HCT116 (cell line): ENCODE results near the gene TMIGD2. TPM values are rescaled to one million over a fixed set of nuclear protein-coding genes. Genes with fewer than 3 reads are reported as not detected.

Source experiments
- ATAC-seq: fragments of 200-7000 bp; cut with Tn5 transposase; 2 replicates; pipeline ENCODE4 v1.9.1; 2020; ENCODE audit warnings: mild to moderate bottlenecking, moderate library complexity
- BruUV-seq: library from RNA; stranded (reverse); fragments of 400-500 nt; replicated peaks from 2 replicates; lab custom pipeline; 2021; lab: Mats Ljungman, UMichigan
- CTCF ChIA-PET: fragments of 300-600 bp; sonication (Branson Sonifier 250); formaldehyde crosslinking; loops from one replicate; lab custom pipeline; 2021; ENCODE audit warnings: antibody characterized with exemption; lab: Charles Lee
- POLR2A ChIA-PET: fragments of 300-600, 350-600 bp; sonication (Branson Sonifier 250); formaldehyde crosslinking; loops from one replicate; lab custom pipeline; 2021; ENCODE audit warnings: antibody characterized with exemption; lab: Charles Lee
- RAD21 ChIA-PET, 2 experiments: fragments of 300-600 bp; sonication (Branson Sonifier 250); formaldehyde crosslinking; loops; one replicate each; lab custom pipeline; 2023; ENCODE audit warnings: low total read pairs in 2 of 2; ENCODE audit not compliant: uncharacterized antibody in 2 of 2, unreplicated experiment in 2 of 2, low non-redundant PET in 1 of 2; lab: Charles Lee
- DNase-seq: peaks from one replicate; pipeline ENCODE4 v3.0.0-alpha.2; 2010; ENCODE audit warnings: low read depth, low spot score
- H2AFZ ChIP-seq: fragments of 200-600 bp; shearing (Covaris generic), sonication (generic); 2 replicates; pipeline ENCODE4 v1.6.1; 2017; ENCODE audit warnings: low read depth, mixed run types, mixed read lengths, antibody characterized with exemption, low read length; ENCODE audit not compliant: poor library complexity, severe bottlenecking
- H3K27ac ChIP-seq: 2 replicates; pipeline ENCODE4 v1.5.1; 2012; ENCODE audit warnings: low read depth, low read length
- H3K27me3 ChIP-seq: fragments of 200-600 bp; sonication (generic); 2 replicates; pipeline ENCODE4 v1.6.1; 2016; ENCODE audit warnings: mixed run types, low read length, mixed read lengths; ENCODE audit not compliant: insufficient read depth
- H3K36me3 ChIP-seq, 2 experiments: fragments of 200-500 bp in 1 of 2; fragments of 200-600 bp in 1 of 2; sonication (Bioruptor generic) in 1 of 2; sonication (generic) in 1 of 2; 2 replicates each; pipeline versions ENCODE4 v1.5.1 to v1.6.1; 2014 to 2016; ENCODE audit warnings: low read length in 2 of 2, inconsistent platforms in 1 of 2, mixed read lengths in 1 of 2, mixed run types in 1 of 2; ENCODE audit not compliant: insufficient read depth in 2 of 2, control insufficient read depth in 1 of 2
- H3K4me1 ChIP-seq, 2 experiments: fragments of 200-600 bp in 1 of 2; sonication (generic) in 1 of 2; 2 replicates each; pipeline versions ENCODE4 v1.5.1 to v1.6.1; 2012 to 2017; ENCODE audit warnings: low read length in 2 of 2, inconsistent platforms in 1 of 2, mild to moderate bottlenecking in 1 of 2, mixed read lengths in 1 of 2, mixed run types in 1 of 2, moderate library complexity in 1 of 2; ENCODE audit not compliant: insufficient read depth in 2 of 2, control insufficient read depth in 1 of 2
- H3K4me2 ChIP-seq: fragments of 200-600 bp; sonication (generic); 2 replicates; pipeline ENCODE4 v1.6.1; 2017; ENCODE audit warnings: mixed run types, low read length, mixed read lengths
- H3K4me3 ChIP-seq, 2 experiments: fragments of 200-600 bp in 1 of 2; sonication (generic) in 1 of 2; replicated peaks in 1 of 2; 2 replicates each; pipeline ENCODE4 v1.5.1; 2011 to 2016; ENCODE audit warnings: low read length in 2 of 2, control low read depth in 1 of 2, low read depth in 1 of 2, mild to moderate bottlenecking in 1 of 2, mixed read lengths in 1 of 2, mixed run types in 1 of 2
- H3K79me2 ChIP-seq: fragments of 200-600 bp; sonication (generic); 2 replicates; pipeline ENCODE4 v1.6.1; 2017; ENCODE audit warnings: mild to moderate bottlenecking, mixed run types, low read length, moderate library complexity, mixed read lengths; ENCODE audit not compliant: insufficient read depth
- H3K9ac ChIP-seq: fragments of 200-600 bp; sonication (generic); 2 replicates; pipeline ENCODE4 v1.6.1; 2016; ENCODE audit warnings: low read length, mixed read lengths
- H3K9me2 ChIP-seq: fragments of 200-600 bp; sonication (generic), shearing (Covaris generic); 2 replicates; pipeline ENCODE4 v1.6.1; 2017; ENCODE audit warnings: mixed run types, mild to moderate bottlenecking, moderate library complexity; ENCODE audit not compliant: insufficient read depth
- H3K9me3 ChIP-seq, 2 experiments: fragments of 200-500 bp in 1 of 2; fragments of 200-600 bp in 1 of 2; sonication (Bioruptor generic) in 1 of 2; sonication (generic) in 1 of 2; 2 replicates each; pipeline ENCODE4 v1.6.1; 2014 to 2017; ENCODE audit warnings: low read length in 2 of 2, mixed read lengths in 2 of 2, inconsistent platforms in 1 of 2, low read depth in 1 of 2, mild to moderate bottlenecking in 1 of 2, mixed run types in 1 of 2, moderate library complexity in 1 of 2; ENCODE audit not compliant: control insufficient read depth in 1 of 2, insufficient read depth in 1 of 2
- H4K20me1 ChIP-seq: fragments of 200-600 bp; sonication (generic), shearing (Covaris generic); 2 replicates; pipeline ENCODE4 v1.6.1; 2017; ENCODE audit warnings: mixed run types, mild to moderate bottlenecking, moderate library complexity; ENCODE audit not compliant: insufficient read depth
- CEBPB ChIP-seq: IDR thresholded peaks from 2 replicates; pipeline ENCODE4 v1.6.1; 2012; ENCODE audit warnings: low read depth
- EZH2phosphoT487 ChIP-seq: fragments of 200-600 bp; IDR thresholded peaks from 2 replicates; pipeline ENCODE4 v1.6.1; 2018; ENCODE audit warnings: antibody characterized with exemption, borderline replicate concordance
- JUND ChIP-seq: IDR thresholded peaks from 2 replicates; pipeline ENCODE4 v1.6.1; 2012
- POLR2A ChIP-seq: IDR thresholded peaks from 2 replicates; pipeline ENCODE4 v1.7.0; 2011; ENCODE audit warnings: borderline replicate concordance; ENCODE audit not compliant: insufficient read depth, insufficient read length; ENCODE audit errors: extremely low read depth
- POLR2AphosphoS5 ChIP-seq: IDR thresholded peaks from 2 replicates; pipeline ENCODE4 v1.6.1; 2011; ENCODE audit warnings: mild to moderate bottlenecking, low read depth, low read length, moderate library complexity
- RAD21 ChIP-seq: IDR thresholded peaks from 2 replicates; pipeline ENCODE4 v1.6.1; 2012; ENCODE audit warnings: low read depth, mild to moderate bottlenecking
- SIN3A ChIP-seq: IDR thresholded peaks from 2 replicates; pipeline ENCODE4 v1.6.1; 2012; ENCODE audit warnings: low read depth
- SP1 ChIP-seq: IDR thresholded peaks from 2 replicates; pipeline ENCODE4 v1.6.1; 2012; ENCODE audit warnings: low read depth
- SRF ChIP-seq: IDR thresholded peaks from 2 replicates; pipeline ENCODE4 v1.6.1; 2012; ENCODE audit warnings: low read depth
- TCF7L2 ChIP-seq: IDR thresholded peaks from 2 replicates; pipeline ENCODE4 v1.7.0; 2011; ENCODE audit warnings: borderline replicate concordance, inconsistent platforms; ENCODE audit not compliant: insufficient read depth, insufficient read length; ENCODE audit errors: extremely low read depth
- ZFX ChIP-seq: fragments of 450-650 bp; IDR thresholded peaks from 2 replicates; pipeline ENCODE4 v1.6.1; 2017
- ZNF274 ChIP-seq: fragments of 200-500 bp; sonication (Bioruptor generic); IDR thresholded peaks from 2 replicates; pipeline ENCODE4 v1.6.1; 2014; ENCODE audit warnings: mild to moderate bottlenecking, low read depth, low read length, inconsistent platforms
- intact Hi-C: fragments of 100-400 bp; cut with micrococcal nuclease; formaldehyde crosslinking; loops from 2 replicates; pipeline ENCODE4 v1.10.0; 2022
- total RNA-seq: library from RNA; stranded (reverse); gene quantifications from one replicate; pipeline ENCODE4 v1.2.1, GENCODE V29; 2021; ENCODE audit not compliant: unreplicated experiment
- TF ChIP-seq, protein P1 (sequence below): IDR thresholded peaks from 2 replicates; pipeline ENCODE4 v1.6.1; 2012
- TF ChIP-seq, protein P2 (sequence below): IDR thresholded peaks from 2 replicates; pipeline ENCODE4 v1.6.1; 2011; ENCODE audit warnings: mild to moderate bottlenecking, low read length, moderate library complexity; ENCODE audit not compliant: insufficient replicate concordance; ENCODE audit errors: extremely low read depth
- TF ChIP-seq, protein P3 (sequence below): IDR thresholded peaks from 2 replicates; pipeline ENCODE4 v1.6.1; 2012
- TF ChIP-seq, protein P4 (sequence below), 3 experiments: fragments of 200-600 bp in 1 of 3; sonication (generic) in 1 of 3; IDR thresholded peaks in 2 of 3; conservative IDR thresholded peaks in 1 of 3; 2 replicates each; pipeline ENCODE4 v1.5.1; 2012 to 2017; ENCODE audit warnings: low read depth in 2 of 3, low read length in 2 of 3, antibody characterized with exemption in 1 of 3, borderline replicate concordance in 1 of 3, control low read depth in 1 of 3, mild to moderate bottlenecking in 1 of 3, mixed read lengths in 1 of 3, mixed run types in 1 of 3, moderate library complexity in 1 of 3; ENCODE audit not compliant: insufficient read depth in 1 of 3

The TMIGD2 gene
- total RNA-seq, 1 experiment from 2014 or later, result not detected

GRCh38 chr19:4326837-4327251 is 24.7 kb upstream of the TMIGD2 start:
- no peak overlapping the region for H3K4me2 ChIP-seq
- no peak overlapping the region for H2AFZ ChIP-seq
- no peaks in the 10 kb centered on the region for H3K9me3 ChIP-seq
- H3K9ac ChIP-seq, result no peak overlapping the region
- ChIA-PET CTCF (no interaction called here), POLR2A (no interaction called here), RAD21 (no interaction called here)
- H3K4me3 ChIP-seq, result no peak overlapping the region
- no peak for ATAC-seq
- BruUV-seq, result no TSS peak
- TF ChIP-seq ZFX (no peak), CEBPB (no peak), POLR2A (no peak), ZNF274 (no peak), POLR2AphosphoS5 (no peak)
- TF ChIP-seq, protein P1, sequence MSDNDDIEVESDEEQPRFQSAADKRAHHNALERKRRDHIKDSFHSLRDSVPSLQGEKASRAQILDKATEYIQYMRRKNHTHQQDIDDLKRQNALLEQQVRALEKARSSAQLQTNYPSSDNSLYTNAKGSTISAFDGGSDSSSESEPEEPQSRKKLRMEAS, result no peak
- H3K27ac ChIP-seq, result no peak overlapping the region; the same call in 1 of the 2 replicates
- no peaks in the 10 kb centered on the region for H3K9me2 ChIP-seq
- no peaks in the 10 kb centered on the region; the same call in 1 of the 2 replicates for H3K79me2 ChIP-seq
- H4K20me1 ChIP-seq, result no peaks in the 10 kb centered on the region
- DNase-seq, result no peak
- no peaks in the 10 kb centered on the region for H3K36me3 ChIP-seq
- intact Hi-C loops, result no loop called here
- H3K4me1 ChIP-seq, result peaks cover 7 to 20% of the 10 kb centered on the region in 2 experiments
- no peaks in the 10 kb centered on the region for H3K27me3 ChIP-seq

DNA sequence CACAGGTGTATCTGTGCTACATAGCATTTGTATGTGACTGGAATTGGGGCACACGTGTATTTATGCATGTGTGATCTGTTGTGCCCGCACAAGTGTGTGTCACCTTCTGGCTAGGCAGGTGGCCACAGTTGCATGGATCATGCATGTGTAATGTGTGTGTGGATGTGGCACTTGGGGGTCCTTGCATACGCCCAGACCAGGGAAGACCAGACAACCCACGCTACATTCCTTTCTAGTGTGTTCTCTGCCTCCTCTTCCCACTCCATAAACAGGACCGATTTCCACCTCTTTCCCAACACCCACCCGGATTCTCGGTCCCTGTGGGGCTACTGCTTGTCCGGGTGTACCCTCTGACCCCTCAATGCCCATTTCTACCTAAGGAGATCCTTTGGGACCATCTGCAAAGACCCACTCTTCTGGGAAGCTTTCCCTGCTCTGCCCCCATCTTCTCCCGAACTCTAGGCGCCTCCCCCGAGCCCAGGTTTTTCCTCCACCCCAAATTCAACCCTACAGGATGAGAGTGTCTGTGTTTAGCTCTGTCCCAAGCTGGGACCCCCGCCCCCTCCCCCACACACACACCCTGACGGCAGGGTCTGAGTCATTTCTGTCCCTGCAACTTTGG is 24.1 kb upstream of the TMIGD2 start:
- RAD21 ChIA-PET, result no interaction called here
- Histone ChIP-seq H2AFZ (no peak overlapping the region), H3K4me2 (no peak overlapping the region)
- no peak for TF ChIP-seq TCF7L2
- TF ChIP-seq SIN3A, result no peak
- TF ChIP-seq, protein P2, sequence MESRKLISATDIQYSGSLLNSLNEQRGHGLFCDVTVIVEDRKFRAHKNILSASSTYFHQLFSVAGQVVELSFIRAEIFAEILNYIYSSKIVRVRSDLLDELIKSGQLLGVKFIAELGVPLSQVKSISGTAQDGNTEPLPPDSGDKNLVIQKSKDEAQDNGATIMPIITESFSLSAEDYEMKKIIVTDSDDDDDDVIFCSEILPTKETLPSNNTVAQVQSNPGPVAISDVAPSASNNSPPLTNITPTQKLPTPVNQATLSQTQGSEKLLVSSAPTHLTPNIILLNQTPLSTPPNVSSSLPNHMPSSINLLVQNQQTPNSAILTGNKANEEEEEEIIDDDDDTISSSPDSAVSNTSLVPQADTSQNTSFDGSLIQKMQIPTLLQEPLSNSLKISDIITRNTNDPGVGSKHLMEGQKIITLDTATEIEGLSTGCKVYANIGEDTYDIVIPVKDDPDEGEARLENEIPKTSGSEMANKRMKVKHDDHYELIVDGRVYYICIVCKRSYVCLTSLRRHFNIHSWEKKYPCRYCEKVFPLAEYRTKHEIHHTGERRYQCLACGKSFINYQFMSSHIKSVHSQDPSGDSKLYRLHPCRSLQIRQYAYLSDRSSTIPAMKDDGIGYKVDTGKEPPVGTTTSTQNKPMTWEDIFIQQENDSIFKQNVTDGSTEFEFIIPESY, result no peak
- TF ChIP-seq SP1, result no peak
- TF ChIP-seq POLR2AphosphoS5, result no peak
- TF ChIP-seq EZH2phosphoT487, result no peak
- no peak for TF ChIP-seq RAD21
- TF ChIP-seq CEBPB, result no peak
- no peak for TF ChIP-seq JUND
- TF ChIP-seq SRF, result no peak
- TF ChIP-seq, protein P3, sequence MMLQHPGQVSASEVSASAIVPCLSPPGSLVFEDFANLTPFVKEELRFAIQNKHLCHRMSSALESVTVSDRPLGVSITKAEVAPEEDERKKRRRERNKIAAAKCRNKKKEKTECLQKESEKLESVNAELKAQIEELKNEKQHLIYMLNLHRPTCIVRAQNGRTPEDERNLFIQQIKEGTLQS, result no peak
- TF ChIP-seq, protein P4, sequence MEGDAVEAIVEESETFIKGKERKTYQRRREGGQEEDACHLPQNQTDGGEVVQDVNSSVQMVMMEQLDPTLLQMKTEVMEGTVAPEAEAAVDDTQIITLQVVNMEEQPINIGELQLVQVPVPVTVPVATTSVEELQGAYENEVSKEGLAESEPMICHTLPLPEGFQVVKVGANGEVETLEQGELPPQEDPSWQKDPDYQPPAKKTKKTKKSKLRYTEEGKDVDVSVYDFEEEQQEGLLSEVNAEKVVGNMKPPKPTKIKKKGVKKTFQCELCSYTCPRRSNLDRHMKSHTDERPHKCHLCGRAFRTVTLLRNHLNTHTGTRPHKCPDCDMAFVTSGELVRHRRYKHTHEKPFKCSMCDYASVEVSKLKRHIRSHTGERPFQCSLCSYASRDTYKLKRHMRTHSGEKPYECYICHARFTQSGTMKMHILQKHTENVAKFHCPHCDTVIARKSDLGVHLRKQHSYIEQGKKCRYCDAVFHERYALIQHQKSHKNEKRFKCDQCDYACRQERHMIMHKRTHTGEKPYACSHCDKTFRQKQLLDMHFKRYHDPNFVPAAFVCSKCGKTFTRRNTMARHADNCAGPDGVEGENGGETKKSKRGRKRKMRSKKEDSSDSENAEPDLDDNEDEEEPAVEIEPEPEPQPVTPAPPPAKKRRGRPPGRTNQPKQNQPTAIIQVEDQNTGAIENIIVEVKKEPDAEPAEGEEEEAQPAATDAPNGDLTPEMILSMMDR (IDR thresholded peaks at IDR 0.05 in 2 of 3, conservative IDR thresholded peaks at IDR 0.05 in 1 of 3; ENCODE audit: borderline replicate concordance in 1 of 3, insufficient read depth in 1 of 3, low read depth in 2 of 3, low read length in 2 of 3), result no peak

More for the DNA sequence above, 24.1 kb upstream of the TMIGD2 start:
- Histone ChIP-seq H3K4me1 (peaks cover 7 to 20% of the 10 kb centered on the region in 2 experiments), H3K9ac (no peak overlapping the region), H4K20me1 (no peaks in the 10 kb centered on the region), H3K27me3 (no peaks in the 10 kb centered on the region), H3K79me2 (no peaks in the 10 kb centered on the region; the same call in 1 of the 2 replicates), H3K9me2 (no peaks in the 10 kb centered on the region), H3K9me3 (no peaks in the 10 kb centered on the region), H3K4me3 (no peak overlapping the region), H3K27ac (no peak overlapping the region), H3K36me3 (no peaks in the 10 kb centered on the region)
- ChIA-PET CTCF (no interaction called here), POLR2A (no interaction called here)
- intact Hi-C loops, result no loop called here
- no peak for ATAC-seq
- BruUV-seq, result no TSS peak
- no peak for DNase-seq
